ENCODE results near the gene ABCA7. TPM values are rescaled to one million over a fixed set of nuclear protein-coding genes. Genes with fewer than 3 reads are reported as not detected.

Gene ABCA7
- total and polyA plus RNA-seq, 2 of the 8 experiments (the other 6 are each of a cell fraction or from before 2014, with no cell fraction given), result 10.4 to 25.6 TPM

DNA sequence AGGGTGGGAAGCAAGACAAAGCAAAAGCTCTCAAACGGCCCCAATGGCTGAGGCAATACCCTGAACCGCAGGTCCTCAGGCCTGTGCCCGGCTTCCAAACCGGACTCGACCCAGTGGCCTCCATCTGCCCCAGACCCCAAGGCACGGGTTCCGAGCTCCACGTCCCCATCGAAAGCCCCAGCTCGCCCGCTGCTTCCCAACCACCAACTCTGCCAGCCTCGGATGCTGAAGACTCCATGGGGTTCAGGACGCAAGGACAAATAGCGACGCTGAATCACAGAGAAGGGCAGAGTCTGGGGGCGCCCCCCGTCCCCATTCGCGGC, 54.7 kb downstream of the ABCA7 start:
- H3K27ac ChIP-seq (ENCODE audit: low read depth, low read length), result peak overlapping the region; percentile 15; the same call in 1 of the 2 replicates
- H3K4me2 ChIP-seq (ENCODE audit: insufficient read depth in 1 of 2, low read depth in 2 of 2, low read length in 2 of 2), result peak overlapping the region; percentile 60 to 98
- H3K14ac ChIP-seq (ENCODE audit: insufficient read length), result no peak overlapping the region
- H3K56ac ChIP-seq (replicated peaks; ENCODE audit: insufficient read length, low read depth, low read length), result peak overlapping the region; percentile 49
- H4K20me1 ChIP-seq (replicated peaks in 1 of 2; ENCODE audit: control insufficient read depth in 1 of 2, insufficient read depth in 2 of 2, low read length in 2 of 2), result peaks cover 8 to 11% of the 10 kb centered on the region in 2 experiments
- no peak overlapping the region for H2AK5ac ChIP-seq (ENCODE audit: low read depth, low read length)
- WGBS, 2 experiments (ENCODE audit: extremely low coverage in 1 of 2, insufficient coverage in 1 of 2, insufficient read length in 1 of 2, insufficient replicate concordance in 2 of 2, low coverage in 1 of 2, low lambda C conversion rate in 2 of 2, missing lambda C conversion rate in 1 of 2), result 11% methylated on average over 15 of the region's 19 CpGs; no CpG with 5 or more reads in 1 of the 2 experiments
- peak overlapping the region; percentile 66; the same call in 1 of the 2 replicates for H4K8ac ChIP-seq (ENCODE audit: extremely low read depth, insufficient read depth, low read length)
- peaks cover 0 to 2% (median 0%) of the 10 kb centered on the region in 4 experiments; a peak in 1 of 7 replicates for H3K27me3 ChIP-seq (replicated peaks in 1 of 4; ENCODE audit: control insufficient read depth in 3 of 4, extremely low read depth in 1 of 4, insufficient read depth in 3 of 4, low read length in 3 of 4)
- H4K5ac ChIP-seq (ENCODE audit: insufficient read length, low read depth, low read length), result no peak overlapping the region
- no peak for FAIRE-seq
- H3K79me2 ChIP-seq (ENCODE audit: control insufficient read depth in 1 of 2, insufficient read depth in 2 of 2, low read length in 2 of 2), result peaks cover 8 to 19% of the 10 kb centered on the region in 2 experiments
- no peak overlapping the region for H2BK120ac ChIP-seq (replicated peaks; ENCODE audit: low read depth, low read length)
- ChIA-PET CTCF (ENCODE audit: partially characterized antibody) (interaction anchor here (0.6 to 2.0 kb wide), 6 partner anchors 9 to 351 kb away, joined by 3 to 7 read pairs (median 5); no protein-coding TSS in a partner anchor), POLR2A (ENCODE audit: partially characterized antibody) (interaction anchor here (1.2 to 4.9 kb wide), 8 partner anchors 10 to 175 kb away, joined by 3 to 93 read pairs (median 5); partner anchors contain the start of genes CIRBP, CNN2 and GPX4)
- H2BK12ac ChIP-seq (ENCODE audit: low read depth, low read length), result no peak overlapping the region
- H3K23me2 ChIP-seq (ENCODE audit: low read depth, low read length), result peaks cover 5% of the 10 kb centered on the region
- H2BK15ac ChIP-seq (ENCODE audit: low read length), result no peak overlapping the region
- H3K4ac ChIP-seq (replicated peaks; ENCODE audit: insufficient read length, low read depth, low read length), result no peak overlapping the region
- no peak overlapping the region for H2AFZ ChIP-seq (ENCODE audit: low read length)
- H2BK5ac ChIP-seq (ENCODE audit: low read depth, low read length), result no peak overlapping the region
- peak overlapping the region; percentile 64 to 95 (median 91) for H3K4me3 ChIP-seq (ENCODE audit: extremely low read depth in 1 of 4, insufficient read depth in 2 of 4, low read depth in 3 of 4, low read length in 4 of 4)
- H3K9ac ChIP-seq (replicated peaks in 1 of 4; ENCODE audit: extremely low read depth in 1 of 4, low read depth in 3 of 4, low read length in 3 of 4), result peak overlapping the region; percentile 41 to 90 (median 86)
- peaks cover 4 to 23% (median 12%) of the 10 kb centered on the region in 4 experiments; a peak in 6 of 8 replicates for H3K36me3 ChIP-seq (ENCODE audit: control insufficient read depth in 2 of 4, insufficient read depth in 4 of 4, low read length in 3 of 4)
- peaks cover 0 to 8% (median 5%) of the 10 kb centered on the region in 4 experiments; a peak in 4 of 7 replicates for H3K4me1 ChIP-seq (replicated peaks in 1 of 4; ENCODE audit: control insufficient read depth in 3 of 4, insufficient read depth in 4 of 4, low read length in 3 of 4)
- H3K79me1 ChIP-seq (ENCODE audit: low read depth, low read length), result peaks cover 10% of the 10 kb centered on the region; the same call in 1 of the 2 replicates
- no peak for DNase-seq (ENCODE audit: low read depth in 1 of 2, low spot score in 2 of 2)
- H3K9me3 ChIP-seq (ENCODE audit: insufficient read depth in 2 of 2, low read depth in 1 of 2, low read length in 1 of 2), result no peaks in the 10 kb centered on the region
- no peak overlapping the region for H3K18ac ChIP-seq (ENCODE audit: extremely low read depth, low read length)
- no peak overlapping the region for H4K91ac ChIP-seq (replicated peaks; ENCODE audit: insufficient read length, low read length)
- H2BK20ac ChIP-seq (ENCODE audit: low read length), result no peak overlapping the region
- no peak overlapping the region for H3K23ac ChIP-seq (ENCODE audit: insufficient read length)
- TF ChIP-seq SIN3A (conservative IDR thresholded peaks at IDR 0.05 in 1 of 2, IDR thresholded peaks at IDR 0.05 in 1 of 2; ENCODE audit: low read depth in 1 of 2, low read length in 2 of 2) (no peak), SP4 (IDR thresholded peaks at IDR 0.05; ENCODE audit: low read length) (no peak), CTCF (IDR thresholded peaks at IDR 0.05; ENCODE audit: control extremely low read depth in 1 of 3, insufficient read depth in 1 of 3, low read depth in 1 of 3, low read length in 3 of 3) (no peak), RBBP5 (IDR thresholded peaks at IDR 0.05; ENCODE audit: borderline replicate concordance, low read depth, low read length) (no peak), CBX8 (IDR thresholded peaks at IDR 0.05; ENCODE audit: borderline replicate concordance, low read depth, low read length) (no peak), SAP30 (IDR thresholded peaks at IDR 0.05; ENCODE audit: insufficient read depth, insufficient replicate concordance, low read length) (no peak)
- TF ChIP-seq, protein P1, sequence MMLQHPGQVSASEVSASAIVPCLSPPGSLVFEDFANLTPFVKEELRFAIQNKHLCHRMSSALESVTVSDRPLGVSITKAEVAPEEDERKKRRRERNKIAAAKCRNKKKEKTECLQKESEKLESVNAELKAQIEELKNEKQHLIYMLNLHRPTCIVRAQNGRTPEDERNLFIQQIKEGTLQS (IDR thresholded peaks at IDR 0.05; ENCODE audit: insufficient read depth, low read depth, low read length), result no peak
